GM20000 (cell line): ENCODE measurements around the gene SEMA3A.

Source experiments
- DNase-seq: peaks from one replicate; pipeline ENCODE4 v3.0.0; 2012; ENCODE audit warnings: low spot score
- CTCF ChIP-seq: IDR thresholded peaks from 2 replicates; pipeline ENCODE4 v1.5.1; 2012; ENCODE audit warnings: mild to moderate bottlenecking, control low read depth; ENCODE audit errors: extremely low read depth, missing control alignments

SEMA3A gene

DNA sequence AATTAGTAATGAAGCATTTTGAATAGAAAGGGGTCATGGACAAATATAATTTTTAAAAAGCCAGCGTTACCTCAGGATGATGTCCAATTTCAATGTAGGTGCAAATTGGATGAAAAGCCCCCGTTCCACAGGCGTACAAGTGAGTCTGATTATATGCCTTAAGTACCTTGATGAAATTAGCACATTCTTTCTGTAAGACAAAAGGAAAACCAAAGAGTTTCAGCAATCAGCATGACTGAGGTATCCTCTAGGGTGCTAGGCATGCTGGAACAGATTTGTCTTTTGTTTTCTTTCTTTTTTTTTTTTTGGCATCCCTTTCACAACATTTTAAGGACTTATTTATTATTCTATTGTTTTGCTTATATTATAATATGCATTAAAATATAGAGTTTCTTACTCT is 84.2 kb downstream of the SEMA3A start:
- TF ChIP-seq CTCF = no peak
- no peak for DNase-seq

DNA sequence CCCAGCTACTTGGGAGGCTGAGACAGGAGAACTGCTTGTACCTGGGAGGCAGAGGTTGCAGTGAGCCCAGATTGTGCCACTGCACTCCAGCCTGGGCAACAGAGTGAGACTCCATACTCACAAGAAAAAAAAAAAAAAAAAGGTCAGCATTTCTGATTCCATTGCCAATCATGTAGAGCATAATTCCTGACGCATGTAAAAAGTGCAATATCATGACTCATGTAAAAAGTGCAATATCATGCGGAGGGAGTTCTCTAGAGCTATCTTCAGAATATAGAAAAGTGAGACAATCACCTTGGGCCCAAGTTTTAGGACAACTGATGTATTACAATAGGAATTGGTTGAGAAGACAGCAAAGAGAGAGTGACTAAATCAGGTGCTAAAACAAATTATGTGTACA is 85.8 kb downstream of the SEMA3A start:
- DNase-seq = no peak
- TF ChIP-seq CTCF = no peak

DNA sequence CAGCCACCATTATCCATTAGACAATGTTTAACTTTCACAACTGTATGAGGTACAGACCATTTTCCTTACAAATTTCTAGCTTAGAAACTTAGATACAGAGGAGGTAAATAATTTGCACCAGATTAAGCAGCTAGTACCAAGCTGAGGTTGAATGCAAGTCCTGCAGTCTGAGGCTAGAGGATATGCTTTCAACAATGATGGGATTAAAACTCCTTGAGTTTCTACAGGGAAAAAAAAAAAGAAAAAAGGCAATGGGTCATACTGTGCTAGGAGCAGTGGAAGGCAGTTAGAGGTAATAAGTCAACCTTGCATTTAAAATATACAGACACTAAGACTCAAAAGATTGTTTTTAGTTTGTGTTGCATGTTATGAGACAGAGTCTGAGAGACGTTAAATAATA is 86.5 kb downstream of the SEMA3A start:
- no peak for TF ChIP-seq CTCF
- DNase-seq = no peak

GRCh38 chr7:84107259-84107658 is 87.3 kb downstream of the SEMA3A start:
- no peak for TF ChIP-seq CTCF
- DNase-seq = no peak

DNA sequence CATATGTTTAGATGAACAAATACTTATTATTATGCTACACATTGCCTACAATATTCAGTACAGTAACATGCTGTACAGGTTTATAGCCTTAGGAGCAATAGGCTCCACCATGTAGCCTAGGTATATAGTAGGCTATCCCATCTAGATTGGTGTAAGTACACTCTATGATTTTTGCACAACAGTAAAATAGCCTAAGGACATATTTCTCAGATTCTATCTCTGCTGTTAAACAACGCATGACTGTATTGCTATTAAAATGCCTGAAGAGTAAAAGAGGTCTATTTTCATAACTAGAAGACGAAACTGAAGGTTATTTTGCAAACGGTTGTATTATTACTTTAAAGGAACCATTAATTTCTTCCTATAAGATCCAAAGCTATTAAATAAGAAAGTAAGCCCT is 88.3 kb downstream of the SEMA3A start:
- no peak for DNase-seq
- no peak for TF ChIP-seq CTCF

GRCh38 chr7:84105586-84105985 is 89.0 kb downstream of the SEMA3A start:
- no peak for DNase-seq
- TF ChIP-seq CTCF = no peak

DNA sequence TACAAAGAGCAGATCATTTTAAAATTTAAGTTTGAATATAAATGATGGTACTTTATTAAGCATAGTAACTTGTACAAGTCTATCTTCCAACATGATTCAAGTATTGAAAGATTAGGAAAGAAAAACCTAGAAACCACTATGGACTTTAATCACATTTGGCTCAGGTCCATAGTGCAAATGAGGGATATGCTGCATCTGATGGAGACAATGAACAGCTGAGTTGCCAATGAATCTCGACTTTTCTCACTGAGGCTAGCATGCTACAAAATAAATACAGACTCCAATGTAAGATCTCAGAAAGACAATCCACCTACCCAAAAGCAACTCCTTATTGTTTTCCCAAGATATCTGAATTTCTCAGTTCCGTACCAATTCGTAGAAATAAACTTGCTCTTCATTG is 89.8 kb downstream of the SEMA3A start:
- DNase-seq = no peak
- no peak for TF ChIP-seq CTCF
